Left ventricle myocardium inferior (tissue), 1 donor: Measurements from ENCODE around the gene STIM1. TPM values are rescaled to one million over a fixed set of nuclear protein-coding genes. Genes with fewer than 3 reads are reported as not detected.
"Not testable (repeated sequence)": the region's sequence is repeated elsewhere in the genome, so short reads cannot be mapped to it uniquely, and the experiment has no call there.

ENCODE experiments used
- DNase-seq: peaks from one replicate; pipeline ENCODE4 v3.0.0-alpha.2; 2020
- H3K27ac ChIP-seq: fragments of 200-600 bp; replicated peaks from 2 replicates; pipeline ENCODE4 v1.8.0; 2021
- H3K27me3 ChIP-seq: fragments of 200-600 bp; 2 replicates; pipeline ENCODE4 v1.8.0; 2021; ENCODE audit warnings: low read depth
- H3K36me3 ChIP-seq: fragments of 200-600 bp; 2 replicates; pipeline ENCODE4 v1.8.0; 2021
- H3K4me1 ChIP-seq: fragments of 200-600 bp; 2 replicates; pipeline ENCODE4 v1.8.0; 2021
- H3K4me3 ChIP-seq: fragments of 200-600 bp; 2 replicates; pipeline ENCODE4 v1.8.0; 2021; ENCODE audit warnings: mild to moderate bottlenecking, moderate library complexity
- H3K9me3 ChIP-seq: fragments of 200-600 bp; replicated peaks from 2 replicates; pipeline ENCODE4 v1.8.0; 2021
- CTCF ChIP-seq: fragments of 200-600 bp; IDR thresholded peaks from 2 replicates; pipeline ENCODE4 v1.8.0; 2021; ENCODE audit warnings: antibody characterized with exemption, mild to moderate bottlenecking, borderline replicate concordance
- intact Hi-C: fragments of 100-400 bp; cut with micrococcal nuclease; formaldehyde crosslinking; loops from one replicate; pipeline ENCODE4 v1.11.0; 2022
- total RNA-seq: library from RNA; stranded (reverse); fragmentation: NEBNext Ultra II Directional; extraction: Animal tissue kit (Norgen Biotek cat#: 25700); gene quantifications from one replicate; pipeline ENCODE4 v1.2.1, GENCODE V29; 2021
- donor health status: DM: no; HTN: yes; CAD: no; lungs with severe emphysema.

Gene STIM1
- total RNA-seq, 1 donor from 2014 or later = 32.0 TPM

GRCh38 chr11:3810951-3811350 is 44.5 kb upstream of the STIM1 start:
- Histone ChIP-seq H3K4me3 (no peak overlapping the region), H3K9me3 (no peaks in the 10 kb centered on the region), H3K36me3 (no peaks in the 10 kb centered on the region), H3K27me3 (no peaks in the 10 kb centered on the region), H3K27ac (peak overlapping the region; percentile 84), H3K4me1 (peaks cover 51% of the 10 kb centered on the region)
- intact Hi-C loops = no loop called here
- DNase-seq = no peak
- no peak for TF ChIP-seq CTCF

GRCh38 chr11:3814832-3815231 is 40.6 kb upstream of the STIM1 start:
- Histone ChIP-seq H3K4me1 (peaks cover 48% of the 10 kb centered on the region), H3K27ac (peak overlapping the region; percentile 77)
- H3K4me3 ChIP-seq, DNase-seq, H3K9me3 ChIP-seq, H3K27me3 ChIP-seq, intact Hi-C loops, H3K36me3 ChIP-seq: not testable (repeated sequence)

GRCh38 chr11:3815845-3816244 is 39.6 kb upstream of the STIM1 start:
- no peak overlapping the region for H3K4me3 ChIP-seq
- H3K27ac ChIP-seq = peak overlapping the region; percentile 77
- peaks cover 38% of the 10 kb centered on the region for H3K4me1 ChIP-seq
- H3K9me3 ChIP-seq = no peaks in the 10 kb centered on the region
- no peaks in the 10 kb centered on the region for H3K27me3 ChIP-seq
- H3K36me3 ChIP-seq = no peaks in the 10 kb centered on the region
- peak; percentile 24 for DNase-seq
- no peak for TF ChIP-seq CTCF
- intact Hi-C loops = no loop called here

GRCh38 chr11:3816673-3817072 is 38.8 kb upstream of the STIM1 start:
- Histone ChIP-seq H3K27me3 (no peaks in the 10 kb centered on the region), H3K4me1 (peaks cover 30% of the 10 kb centered on the region), H3K9me3 (no peaks in the 10 kb centered on the region), H3K4me3 (no peak overlapping the region), H3K27ac (peak overlapping the region; percentile 77), H3K36me3 (no peaks in the 10 kb centered on the region)
- no peak for TF ChIP-seq CTCF
- DNase-seq = no peak
- intact Hi-C loops = no loop called here

- Histone ChIP-seq H3K9me3 (no peaks in the 10 kb centered on the region), H3K27ac (no peak overlapping the region), H3K27me3 (no peaks in the 10 kb centered on the region), H3K36me3 (no peaks in the 10 kb centered on the region), H3K4me3 (no peak overlapping the region), H3K4me1 (peaks cover 28% of the 10 kb centered on the region)
- TF ChIP-seq CTCF = no peak
- intact Hi-C loops = no loop called here
- peak; percentile 32 for DNase-seq
Observed at GRCh38 chr11:3817181-3817800, 38.2 kb upstream of the STIM1 start.

- Histone ChIP-seq H3K4me3 (no peak overlapping the region), H3K27ac (no peak overlapping the region), H3K9me3 (no peaks in the 10 kb centered on the region), H3K36me3 (peaks cover 11% of the 10 kb centered on the region), H3K27me3 (no peaks in the 10 kb centered on the region), H3K4me1 (peaks cover 20% of the 10 kb centered on the region)
- no peak for DNase-seq
- TF ChIP-seq CTCF = no peak
- intact Hi-C loops = no loop called here
Observed at GRCh38 chr11:3820971-3821370, 34.5 kb upstream of the STIM1 start.
